ENCODE results near the gene ATP6V0E1.

Gene ATP6V0E1

GRCh38 chr5:173050791-173051190, 67.2 kb downstream of the ATP6V0E1 start (continued):
- TF ChIP-seq CTCF (tag by site-specific recombination; IDR thresholded peaks at IDR 0.05), result no peak
- TF ChIP-seq ZBTB10 (tag by site-specific recombination; IDR thresholded peaks at IDR 0.05), result no peak
- TF ChIP-seq ZNF350 (tag by site-specific recombination; IDR thresholded peaks at IDR 0.05), result no peak
- no peak for TF ChIP-seq MEIS1 (CRISPR knock-in tag; IDR thresholded peaks at IDR 0.05; ENCODE audit: borderline replicate concordance)
- TF ChIP-seq ZSCAN5A (tag by site-specific recombination; IDR thresholded peaks at IDR 0.05), result no peak
- TF ChIP-seq ATF2 (tag by site-specific recombination; IDR thresholded peaks at IDR 0.05; ENCODE audit: low read depth), result no peak
- TF ChIP-seq ZFP37 (tag by site-specific recombination; IDR thresholded peaks at IDR 0.05), result no peak
- no peak for TF ChIP-seq ZNF561 (tag by site-specific recombination; IDR thresholded peaks at IDR 0.05; ENCODE audit: borderline replicate concordance)
- TF ChIP-seq KLF9 (tag by site-specific recombination; IDR thresholded peaks at IDR 0.05; ENCODE audit: low read depth), result no peak
- TF ChIP-seq ZNF174 (tag by site-specific recombination; IDR thresholded peaks at IDR 0.05), result no peak

- CTCF ChIA-PET, result interaction anchor here (0.7 kb wide), 1 partner anchor 29 kb away, joined by 3 read pairs; no protein-coding TSS in a partner anchor
- Histone ChIP-seq H3K4me1 (ENCODE audit: control insufficient read depth, insufficient read depth, low read length) (no peaks in the 10 kb centered on the region), H3K4me3 (ENCODE audit: low read depth, low read length) (no peak overlapping the region), H3K36me3 (ENCODE audit: control insufficient read depth in 2 of 2, insufficient read depth in 1 of 2, low read length in 2 of 2) (no peaks in the 10 kb centered on the region), H3K27ac (ENCODE audit: extremely low read depth, low read depth, low read length) (no peak overlapping the region), H3K9me3 (ENCODE audit: control insufficient read depth, insufficient read depth, low read depth, low read length) (no peaks in the 10 kb centered on the region)
- POLR2A ChIA-PET, result no interaction called here
- TF ChIP-seq ZNF76 (tag by site-specific recombination; IDR thresholded peaks at IDR 0.05; ENCODE audit: borderline replicate concordance, low read depth) (no peak), YY2 (tag by site-specific recombination; IDR thresholded peaks at IDR 0.05) (no peak)
These were observed 68.2 kb downstream of the ATP6V0E1 start for GRCh38 chr5:173051746-173052145.

- Histone ChIP-seq H3K9me3 (ENCODE audit: control insufficient read depth, insufficient read depth, low read depth, low read length) (no peaks in the 10 kb centered on the region), H3K27ac (ENCODE audit: extremely low read depth, low read depth, low read length) (no peak overlapping the region), H3K4me1 (ENCODE audit: control insufficient read depth, insufficient read depth, low read length) (0 out of 2 replicates have a peak, but pooled peaks cover under 1% of the 10 kb centered on the region), H3K4me3 (ENCODE audit: low read depth, low read length) (no peak overlapping the region), H3K36me3 (ENCODE audit: control insufficient read depth in 2 of 2, insufficient read depth in 1 of 2, low read length in 2 of 2) (no peaks in the 10 kb centered on the region)
- CTCF ChIA-PET, result interaction anchor here (0.7 kb wide), 1 partner anchor 134 kb away, joined by 3 read pairs; no protein-coding TSS in a partner anchor
- POLR2A ChIA-PET, result no interaction called here
- no peak for TF ChIP-seq ZNF175 (tag by site-specific recombination; IDR thresholded peaks at IDR 0.05)
- TF ChIP-seq ZNF292 (tag by site-specific recombination; IDR thresholded peaks at IDR 0.05; ENCODE audit: borderline replicate concordance, low read depth), result no peak
- no peak for TF ChIP-seq PBX3 (CRISPR knock-in tag; IDR thresholded peaks at IDR 0.05)
- TF ChIP-seq ZNF585B (tag by site-specific recombination; IDR thresholded peaks at IDR 0.05), result no peak
- no peak for TF ChIP-seq ZNF133 (tag by site-specific recombination; IDR thresholded peaks at IDR 0.05)
- TF ChIP-seq FEZF1 (tag by site-specific recombination; IDR thresholded peaks at IDR 0.05), result no peak
- TF ChIP-seq PATZ1 (tag by site-specific recombination; IDR thresholded peaks at IDR 0.05), result no peak
- TF ChIP-seq YY1 (tag by site-specific recombination; IDR thresholded peaks at IDR 0.05), result no peak
- no peak for TF ChIP-seq ZSCAN23 (tag by site-specific recombination; IDR thresholded peaks at IDR 0.05)
- TF ChIP-seq ZNF791 (tag by site-specific recombination; IDR thresholded peaks at IDR 0.05), result no peak
- TF ChIP-seq SCRT2 (tag by site-specific recombination; IDR thresholded peaks at IDR 0.05), result no peak
These were observed 69.5 kb downstream of the ATP6V0E1 start for GRCh38 chr5:173053041-173053440.

All from HEK293 (cell line).